WERI-Rb-1 (cell line): ENCODE data around the gene ANKS1A.

ENCODE experiments used
- DNase-seq: peaks from one replicate; pipeline ENCODE4 v3.0.0-alpha.2; 2020
- H3K27ac ChIP-seq: fragments of 250-450 bp; sonication (Bioruptor Pico); 2 replicates; pipeline ENCODE4 v1.5.1; 2020; ENCODE audit warnings: mild to moderate bottlenecking, moderate library complexity
- H3K27me3 ChIP-seq: fragments of 250-450 bp; sonication (Bioruptor Pico); 2 replicates; pipeline ENCODE4 v1.5.1; 2021; ENCODE audit warnings: mild to moderate bottlenecking, low read depth, moderate library complexity; ENCODE audit not compliant: insufficient read depth, severe bottlenecking
- H3K36me3 ChIP-seq: fragments of 250-450 bp; sonication (Bioruptor Pico); 2 replicates; pipeline ENCODE4 v1.5.1; 2020; ENCODE audit warnings: mild to moderate bottlenecking, moderate library complexity
- H3K4me3 ChIP-seq: 2 replicates; pipeline ENCODE4 v1.5.1; 2011; ENCODE audit warnings: low read depth, mild to moderate bottlenecking, control low read depth, low read length
- H3K9me3 ChIP-seq: fragments of 250-450 bp; sonication (Bioruptor Pico); 2 replicates; pipeline ENCODE4 v1.5.1; 2021; ENCODE audit warnings: mild to moderate bottlenecking, moderate library complexity; ENCODE audit not compliant: severe bottlenecking
- CTCF ChIP-seq: IDR thresholded peaks from 2 replicates; pipeline ENCODE4 v1.5.1; 2011; ENCODE audit warnings: low read depth, mild to moderate bottlenecking, control low read depth, inconsistent platforms, low read length

Gene ANKS1A

DNA sequence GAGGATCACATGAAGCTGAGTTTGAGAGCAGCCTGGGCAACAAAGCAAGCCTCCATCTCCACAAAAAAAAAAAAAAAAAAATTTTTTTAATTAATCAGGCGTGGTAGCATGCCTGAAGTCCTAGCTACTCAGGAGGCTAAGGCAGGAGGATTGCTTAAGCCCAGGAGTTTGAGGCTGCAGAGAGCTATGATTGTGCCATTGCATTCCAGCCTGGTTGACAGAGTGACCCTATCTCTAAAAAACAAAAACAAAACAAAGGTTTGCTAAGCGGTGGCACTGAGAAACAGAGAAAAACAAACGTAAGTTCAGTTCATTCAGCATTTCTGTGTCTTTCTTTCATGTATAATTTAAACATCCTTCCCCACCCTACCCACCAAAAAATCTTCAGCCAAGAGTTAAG, 78.4 kb downstream of the ANKS1A start:
- Histone ChIP-seq H3K36me3 (peaks cover 10% of the 10 kb centered on the region), H3K4me3 (no peak overlapping the region), H3K9me3 (no peaks in the 10 kb centered on the region), H3K27me3 (no peaks in the 10 kb centered on the region), H3K27ac (no peak overlapping the region)
- no peak for DNase-seq
- no peak for TF ChIP-seq CTCF

DNA sequence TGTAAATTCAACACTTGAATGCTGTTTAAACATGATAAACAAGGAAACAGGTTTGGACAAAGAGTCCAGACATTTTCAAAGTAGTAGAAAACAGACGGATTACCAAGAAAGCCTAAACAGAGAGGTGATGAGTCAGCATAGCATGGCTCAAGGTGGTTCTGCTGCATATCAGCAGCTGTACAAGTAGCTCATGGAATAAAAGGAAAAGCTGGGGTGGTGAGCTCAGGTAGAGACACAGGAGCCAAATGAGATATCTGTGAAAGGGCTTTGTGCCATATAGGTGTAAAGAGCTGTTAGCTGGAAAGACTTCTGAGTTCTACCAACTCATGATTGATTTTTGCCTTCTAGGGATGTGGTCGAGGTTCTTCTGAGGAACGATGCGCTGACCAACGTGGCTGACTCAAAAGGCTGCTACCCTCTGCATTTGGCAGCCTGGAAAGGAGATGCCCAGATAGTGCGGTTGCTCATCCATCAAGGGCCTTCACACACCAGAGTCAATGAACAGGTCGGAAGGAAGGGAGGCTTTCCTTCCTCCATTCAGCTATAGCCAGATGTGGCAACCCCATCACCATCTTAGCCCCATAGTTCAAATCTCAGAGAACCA, 80.7 kb downstream of the ANKS1A start:
- no peak for TF ChIP-seq CTCF
- H3K9me3 ChIP-seq, result no peaks in the 10 kb centered on the region
- H3K27ac ChIP-seq, result no peak overlapping the region
- peaks cover 10% of the 10 kb centered on the region for H3K36me3 ChIP-seq
- no peaks in the 10 kb centered on the region for H3K27me3 ChIP-seq
- no peak for DNase-seq
- H3K4me3 ChIP-seq, result no peak overlapping the region

- Histone ChIP-seq H3K9me3 (no peaks in the 10 kb centered on the region), H3K36me3 (peaks cover 10% of the 10 kb centered on the region)
These were observed 81.4 kb downstream of the ANKS1A start for GRCh38 chr6:34970488-34970887.

GRCh38 chr6:34970957-34971356, 81.9 kb downstream of the ANKS1A start:
- H3K9me3 ChIP-seq, result no peaks in the 10 kb centered on the region
- no peak for TF ChIP-seq CTCF

More at GRCh38 chr6:34970488-34970887, 81.4 kb downstream of the ANKS1A start:
- Histone ChIP-seq H3K27ac (no peak overlapping the region), H3K27me3 (no peaks in the 10 kb centered on the region), H3K4me3 (no peak overlapping the region)
- TF ChIP-seq CTCF, result no peak
- DNase-seq, result no peak

GRCh38 chr6:34973547-34974248, 84.6 kb downstream of the ANKS1A start:
- no peak for DNase-seq
- H3K36me3 ChIP-seq, result peaks cover 10% of the 10 kb centered on the region
- peak; percentile 62 for TF ChIP-seq CTCF
- H3K27ac ChIP-seq, result no peak overlapping the region
- no peaks in the 10 kb centered on the region for H3K9me3 ChIP-seq
- no peak overlapping the region for H3K4me3 ChIP-seq
- H3K27me3 ChIP-seq, result no peaks in the 10 kb centered on the region

More at GRCh38 chr6:34970957-34971356, 81.9 kb downstream of the ANKS1A start:
- no peaks in the 10 kb centered on the region for H3K27me3 ChIP-seq
- no peak overlapping the region for H3K27ac ChIP-seq
- no peak for DNase-seq
- peaks cover 10% of the 10 kb centered on the region for H3K36me3 ChIP-seq
- H3K4me3 ChIP-seq, result no peak overlapping the region

- DNase-seq, result no peak
- H3K4me3 ChIP-seq, result no peak overlapping the region
- peaks cover 10% of the 10 kb centered on the region for H3K36me3 ChIP-seq
- TF ChIP-seq CTCF, result no peak
- no peaks in the 10 kb centered on the region for H3K27me3 ChIP-seq
- H3K27ac ChIP-seq, result no peak overlapping the region
- H3K9me3 ChIP-seq, result no peaks in the 10 kb centered on the region
These were observed 85.2 kb downstream of the ANKS1A start for GRCh38 chr6:34974249-34974642.
